Ovary (tissue), 9 donors: Measurements from ENCODE around the gene PLSCR3. TPM values are rescaled to one million over a fixed set of nuclear protein-coding genes. Genes with fewer than 3 reads are reported as not detected.

Source experiments
- DNase-seq, 5 donors: peaks; one replicate each; pipeline ENCODE4 v3.0.0-alpha.2; 2019 to 2020
- H3K27ac ChIP-seq, 2 donors: fragments of 200-600 bp; one replicate each; pipeline versions ENCODE4 v1.5.1 to v1.8.0; 2019 to 2022
- H3K27me3 ChIP-seq: fragments of 200-600 bp; one replicate; pipeline ENCODE4 v1.8.0; 2022
- H3K36me3 ChIP-seq: fragments of 200-600 bp; sonication (generic); one replicate; pipeline ENCODE4 v1.5.1; 2019
- H3K4me1 ChIP-seq: one replicate; pipeline ENCODE4 v1.8.1; 2013; ENCODE audit warnings: mild to moderate bottlenecking, moderate library complexity; ENCODE audit not compliant: insufficient read depth
- H3K4me3 ChIP-seq: fragments of 200-600 bp; sonication (generic); one replicate; pipeline ENCODE4 v1.5.1; 2017
- H3K9me3 ChIP-seq, 2 donors: fragments of 200-600 bp in 1 of 2; sonication (generic) in 1 of 2; one replicate each; pipeline versions ENCODE4 v1.5.1 to v1.8.1; 2013 to 2019; ENCODE audit warnings: mild to moderate bottlenecking in 1 of 2, moderate library complexity in 1 of 2
- EP300 ChIP-seq: sonication (generic); formaldehyde crosslinking; IDR thresholded peaks from one replicate; pipeline ENCODE4 v1.6.1; 2017; ENCODE audit warnings: antibody characterized with exemption
- POLR2A ChIP-seq: fragments of 450-650 bp; IDR thresholded peaks from one replicate; pipeline ENCODE4 v1.6.1; 2017; ENCODE audit warnings: antibody characterized with exemption, mild to moderate bottlenecking, moderate library complexity
- WGBS, 3 donors: extraction: QIAGEN DNeasy Blood & Tissue Kit in 1 of 3; methylation state at CpG; one replicate each; pipeline versions ENCODE4 v1.1.5 to v1.1.7; 2013 to 2017; 5-methylcytosine and 5-hydroxymethylcytosine counted together
- intact Hi-C, 4 donors: fragments of 100-400 bp; cut with DNase I; formaldehyde crosslinking; loops; one replicate each; pipeline versions ENCODE4 v1.11.0 to v1.15.1; 2022 to 2023
- polyA plus RNA-seq, 2 donors: library from polyadenylated mRNA; stranded (reverse); fragments of 200-250 nt in 1 of 2; fragments of 350-450 nt in 1 of 2; fragmentation: Illumina TruSeq in 1 of 2; extraction: RNeasy Lipid Tissue Mini Kit (QIAGEN cat#74804) in 1 of 2; gene quantifications; one replicate each; pipeline ENCODE4 v1.2.3, GENCODE V29; 2013 to 2014
- total RNA-seq, 7 donors: library from RNA; depleted of rRNA in 2 of 7; stranded (reverse); fragments of >200 nt in 2 of 7; fragmentation: NEBNext Ultra II Directional in 3 of 7; extraction: Animal tissue kit (Norgen Biotek cat#: 25700) in 3 of 7; gene quantifications; one replicate each; pipeline versions ENCODE4 v1.1.0 to v1.2.4, GENCODE V29; 2016 to 2023
- TF ChIP-seq, protein P1 (sequence below), 3 donors: fragments of 450-650 bp in 2 of 3; fragments of 200-600 bp in 1 of 3; IDR thresholded peaks; one replicate each; pipeline versions ENCODE4 v1.5.1 to v1.8.0; 2016 to 2022; ENCODE audit warnings: antibody characterized with exemption in 3 of 3, mild to moderate bottlenecking in 1 of 3
- donor health status: DM: no; HTN: no; CAD: no; lungs with moderate emphysema.
- donor health status: DM: no; HTN: no; CAD: no.
- donor health status: Bipolar disorder and iron deficiency.
- donor health status: DM: yes; HTN: yes; CAD: no.
- donor health status: DM: no; HTN: no; CAD: no.
- donor health status: DM: yes; HTN: yes; CAD: no.

The PLSCR3 gene
- total and polyA plus RNA-seq, 9 donors: 7.1 to 52.4 (median 33.8) TPM

DNA sequence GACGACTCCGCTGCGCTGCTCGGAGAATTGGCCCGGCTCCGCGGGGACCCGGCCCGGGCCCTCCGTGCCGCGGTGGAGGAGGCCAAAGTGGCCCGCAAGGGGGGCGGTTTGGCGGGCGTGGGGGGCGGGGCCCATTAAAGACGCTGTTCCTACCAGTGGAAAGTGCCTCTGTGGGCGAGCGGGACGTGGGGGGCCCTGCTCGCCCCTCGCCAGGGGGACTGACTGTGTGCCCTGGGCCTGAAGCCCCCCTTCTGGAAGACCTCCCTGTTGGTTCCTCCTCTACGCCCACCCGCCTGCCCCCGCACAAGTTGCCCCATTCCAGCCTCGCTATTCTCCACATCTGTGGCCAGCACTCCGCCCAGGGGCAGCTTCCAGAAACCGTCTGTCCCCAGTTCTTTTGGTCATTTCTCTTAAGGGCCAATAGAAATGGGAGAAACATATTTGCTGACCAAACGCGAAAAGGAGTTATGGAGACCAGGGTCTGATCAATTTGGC lies 43.1 kb upstream of the PLSCR3 start:
- TF ChIP-seq POLR2A (no peak), EP300 (no peak)
- TF ChIP-seq, protein P1, sequence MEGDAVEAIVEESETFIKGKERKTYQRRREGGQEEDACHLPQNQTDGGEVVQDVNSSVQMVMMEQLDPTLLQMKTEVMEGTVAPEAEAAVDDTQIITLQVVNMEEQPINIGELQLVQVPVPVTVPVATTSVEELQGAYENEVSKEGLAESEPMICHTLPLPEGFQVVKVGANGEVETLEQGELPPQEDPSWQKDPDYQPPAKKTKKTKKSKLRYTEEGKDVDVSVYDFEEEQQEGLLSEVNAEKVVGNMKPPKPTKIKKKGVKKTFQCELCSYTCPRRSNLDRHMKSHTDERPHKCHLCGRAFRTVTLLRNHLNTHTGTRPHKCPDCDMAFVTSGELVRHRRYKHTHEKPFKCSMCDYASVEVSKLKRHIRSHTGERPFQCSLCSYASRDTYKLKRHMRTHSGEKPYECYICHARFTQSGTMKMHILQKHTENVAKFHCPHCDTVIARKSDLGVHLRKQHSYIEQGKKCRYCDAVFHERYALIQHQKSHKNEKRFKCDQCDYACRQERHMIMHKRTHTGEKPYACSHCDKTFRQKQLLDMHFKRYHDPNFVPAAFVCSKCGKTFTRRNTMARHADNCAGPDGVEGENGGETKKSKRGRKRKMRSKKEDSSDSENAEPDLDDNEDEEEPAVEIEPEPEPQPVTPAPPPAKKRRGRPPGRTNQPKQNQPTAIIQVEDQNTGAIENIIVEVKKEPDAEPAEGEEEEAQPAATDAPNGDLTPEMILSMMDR (IDR thresholded peaks at IDR 0.05): no peak
- H3K27ac ChIP-seq: no peak overlapping the region
- H3K4me1 ChIP-seq: peaks cover 4% of the 10 kb centered on the region
- 13 to 40% (median 22%) methylated on average over 14 to 31 of the region's 31 CpGs for WGBS, 3 donors
- no peaks in the 10 kb centered on the region for H3K9me3 ChIP-seq
- peak overlapping the region; percentile 9 for H3K4me3 ChIP-seq
- DNase-seq: peak in 1 of 5 donors; percentile 55
- no peaks in the 10 kb centered on the region for H3K36me3 ChIP-seq
- no peaks in the 10 kb centered on the region for H3K27me3 ChIP-seq
- intact Hi-C loops: loop anchor here in 2 of 4 donors (10.0 kb wide), 1 partner anchor 83 kb away; the partner anchor contains the start of genes KCTD11 (in 2 of the 2) and TMEM95 (in 2 of the 2)

DNA sequence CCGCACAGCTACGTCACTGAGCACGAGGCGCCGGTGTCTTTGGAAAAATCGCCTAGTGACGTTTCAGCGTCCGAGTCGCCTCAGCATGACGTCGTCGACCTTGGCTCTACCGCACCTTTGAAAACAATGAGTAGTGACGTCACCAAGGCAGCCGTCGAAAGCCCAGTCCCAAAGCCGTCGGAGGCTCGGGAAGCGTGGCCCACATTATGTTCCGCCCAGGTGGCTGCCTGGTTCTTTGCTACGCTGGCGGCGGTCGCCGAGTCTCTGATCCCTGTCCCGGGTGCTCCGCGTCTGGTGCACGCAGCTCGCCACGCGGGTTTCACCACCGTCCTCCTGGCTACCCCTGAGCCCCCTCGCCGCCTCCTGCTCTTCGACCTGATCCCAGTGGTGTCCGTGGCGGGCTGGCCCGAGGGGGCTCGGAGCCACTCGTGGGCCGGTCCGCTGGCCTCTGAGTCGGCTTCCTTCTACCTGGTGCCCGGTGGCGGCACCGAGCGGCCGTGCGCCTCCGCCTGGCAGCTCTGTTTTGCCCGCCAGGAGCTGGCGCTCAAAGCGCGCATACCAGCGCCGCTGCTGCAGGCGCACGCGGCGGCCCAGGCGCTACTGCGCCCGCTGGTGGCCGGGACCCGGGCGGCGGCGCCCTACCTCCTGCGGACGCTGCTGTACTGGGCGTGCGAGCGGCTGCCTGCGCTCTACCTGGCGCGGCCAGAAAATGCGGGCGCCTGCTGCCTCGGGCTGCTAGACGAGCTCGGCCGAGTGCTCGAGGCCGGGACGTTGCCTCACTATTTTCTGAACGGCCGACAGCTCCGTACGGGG lies 42.4 kb upstream of the PLSCR3 start:
- no peaks in the 10 kb centered on the region for H3K36me3 ChIP-seq
- TF ChIP-seq EP300: no peak
- TF ChIP-seq, protein P1 (IDR thresholded peaks at IDR 0.05): peak; percentile 68 to 95 (median 88)
- H3K4me3 ChIP-seq: peak overlapping the region; percentile 15
- no peaks in the 10 kb centered on the region for H3K27me3 ChIP-seq
- H3K27ac ChIP-seq: no peak overlapping the region
- intact Hi-C loops: loop anchor here in 2 of 4 donors (10.0 kb wide), 1 partner anchor 82 kb away; the partner anchor contains the start of genes KCTD11 (in 2 of the 2) and TMEM95 (in 2 of the 2)
- 1 to 6% (median 3%) methylated on average over 65 to 92 of the region's 92 CpGs for WGBS, 3 donors
- H3K4me1 ChIP-seq: peaks cover 4% of the 10 kb centered on the region
- peak; percentile 65 to 85 (median 75) for DNase-seq
- no peaks in the 10 kb centered on the region for H3K9me3 ChIP-seq

DNA sequence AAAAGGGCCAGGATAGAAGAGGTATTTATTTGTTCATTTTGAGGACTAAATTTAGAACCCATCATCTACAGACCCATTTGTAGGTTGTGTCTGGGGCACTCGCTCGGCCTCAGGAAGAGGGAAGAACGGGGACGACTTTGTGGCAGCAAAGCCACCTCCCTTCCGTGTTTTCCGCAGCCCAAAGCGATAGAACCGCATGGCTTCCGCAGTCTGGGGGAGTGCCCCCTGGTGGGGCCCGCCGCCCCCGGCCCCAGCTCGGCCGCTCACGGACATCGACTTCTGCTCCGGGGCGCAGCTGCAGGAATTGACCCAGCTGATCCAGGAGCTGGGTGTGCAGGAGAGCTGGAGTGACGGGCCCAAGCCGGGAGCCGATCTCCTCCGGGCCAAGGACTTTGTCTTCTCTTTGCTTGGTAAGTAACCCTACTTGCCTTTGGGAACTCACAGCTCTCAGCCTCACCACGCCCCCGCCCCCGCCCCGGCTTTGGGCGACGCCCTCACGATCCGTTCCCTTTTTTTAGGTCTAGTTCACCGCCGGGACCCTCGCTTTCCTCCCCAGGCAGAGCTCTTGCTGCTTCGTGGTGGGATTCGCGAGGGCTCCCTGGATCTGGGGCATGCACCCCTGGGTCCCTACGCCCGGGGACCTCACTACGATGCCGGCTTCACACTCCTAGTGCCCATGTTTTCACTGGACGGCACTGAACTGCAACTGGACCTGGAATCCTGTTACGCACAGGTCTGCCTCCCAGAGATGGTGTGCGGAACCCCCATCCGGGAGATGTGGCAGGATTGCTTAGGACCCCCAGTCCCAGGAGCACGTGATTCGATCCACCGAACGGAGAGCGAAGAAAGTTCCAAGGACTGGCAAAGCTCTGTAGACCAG lies 41.6 kb upstream of the PLSCR3 start:
- no peak for TF ChIP-seq EP300
- TF ChIP-seq POLR2A: no peak
- TF ChIP-seq, protein P1 (IDR thresholded peaks at IDR 0.05): no peak
- Histone ChIP-seq H3K4me1 (peaks cover 4% of the 10 kb centered on the region), H3K27me3 (no peaks in the 10 kb centered on the region), H3K4me3 (peak overlapping the region; percentile 27), H3K27ac (no peak overlapping the region), H3K36me3 (no peaks in the 10 kb centered on the region), H3K9me3 (no peaks in the 10 kb centered on the region)
- 5 to 9% (median 6%) methylated on average over 42 to 49 of the region's 49 CpGs for WGBS, 3 donors
- no peak for DNase-seq
- intact Hi-C loops: loop anchor here in 3 of 4 donors (2.0 to 10.0 kb wide), 2 partner anchors 81 kb away; partner anchors contain the start of genes TMEM95 (in 3 of the 3) and KCTD11 (in 2 of the 3)

DNA sequence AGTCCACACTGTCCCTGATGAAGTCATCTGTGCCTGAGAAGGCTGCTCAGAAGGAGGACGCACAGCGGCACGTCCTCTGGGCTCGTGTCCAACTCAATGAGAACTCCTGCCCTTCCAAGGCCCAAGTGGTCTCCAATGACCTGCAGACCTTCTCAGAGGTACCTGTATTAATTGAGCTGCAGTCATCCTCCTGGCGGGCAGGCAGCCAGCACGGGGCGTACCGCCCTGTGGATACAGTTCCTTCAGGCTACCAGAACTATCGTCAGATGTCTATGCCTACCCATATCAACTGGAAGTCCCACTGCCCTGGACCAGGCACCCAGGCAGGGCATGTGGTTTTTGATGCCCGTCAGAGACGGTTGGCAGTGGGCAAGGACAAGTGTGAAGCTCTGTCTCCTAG lies 38.0 kb upstream of the PLSCR3 start:
- WGBS, 3 donors: 84 to 92% (median 88%) methylated on average over 11 of the region's 11 CpGs
- H3K4me1 ChIP-seq: no peaks in the 10 kb centered on the region

More for the DNA sequence above, 38.0 kb upstream of the PLSCR3 start:
- Histone ChIP-seq H3K4me3 (no peak overlapping the region), H3K27ac (no peak overlapping the region), H3K27me3 (no peaks in the 10 kb centered on the region), H3K36me3 (no peaks in the 10 kb centered on the region), H3K9me3 (no peaks in the 10 kb centered on the region)
- DNase-seq: no peak
- TF ChIP-seq, protein P1 (IDR thresholded peaks at IDR 0.05): no peak
- no peak for TF ChIP-seq POLR2A
- TF ChIP-seq EP300: no peak
- intact Hi-C loops: loop anchor here in 2 of 4 donors (10.0 kb wide), 1 partner anchor 77 kb away; the partner anchor contains the start of genes KCTD11 (in 2 of the 2) and TMEM95 (in 2 of the 2)
